ENCODE results near the gene DDX41. TPM values are rescaled to one million over a fixed set of nuclear protein-coding genes. Genes with fewer than 3 reads are reported as not detected.

Gene DDX41
- total and polyA plus RNA-seq, 2 of the 13 experiments (the other 11 are each of a cell fraction or from before 2014, with no cell fraction given): 62.8 to 105 TPM

GRCh38 chr5:177516601-177517568 lies at the start of gene DDX41 (continued):
- TF ChIP-seq ARID4A (CRISPR knock-in tag; IDR thresholded peaks at IDR 0.05; ENCODE audit: borderline replicate concordance) (peak; percentile 99), SYNCRIP (IDR thresholded peaks at IDR 0.05; ENCODE audit: insufficient read depth, low read depth, low read length) (no peak), ZNF367 (CRISPR knock-in tag; IDR thresholded peaks at IDR 0.05; ENCODE audit: borderline replicate concordance) (0 out of 2 replicates have a peak, but pooled peaks have one; percentile 57), ZNF33A (CRISPR knock-in tag; IDR thresholded peaks at IDR 0.05; ENCODE audit: borderline replicate concordance) (no peak), ZNF790 (CRISPR knock-in tag; IDR thresholded peaks at IDR 0.05; ENCODE audit: borderline replicate concordance) (0 out of 2 replicates have a peak, but pooled peaks have one; percentile 24), ZNF558 (CRISPR knock-in tag; IDR thresholded peaks at IDR 0.05; ENCODE audit: borderline replicate concordance) (no peak), ZNF589 (CRISPR knock-in tag; conservative IDR thresholded peaks at IDR 0.05) (peak; percentile 84), CENPT (CRISPR knock-in tag; IDR thresholded peaks at IDR 0.05; ENCODE audit: low read depth) (no peak), SNAPC2 (CRISPR knock-in tag; IDR thresholded peaks at IDR 0.05) (peak; percentile 84; the same call in 1 of the 2 replicates), CREB1 (IDR thresholded peaks at IDR 0.05) (peak; percentile 78), CREB1 (CRISPR knock-in tag; IDR thresholded peaks at IDR 0.05) (peak; percentile 94), ZXDC (CRISPR knock-in tag; IDR thresholded peaks at IDR 0.05) (no peak), THAP7 (CRISPR knock-in tag; IDR thresholded peaks at IDR 0.05) (peak; percentile 56; the same call in 1 of the 2 replicates), ZMYM3 (CRISPR knock-in tag; IDR thresholded peaks at IDR 0.05) (peak; percentile 16; the same call in 1 of the 2 replicates), ZNF326 (CRISPR knock-in tag; IDR thresholded peaks at IDR 0.05; ENCODE audit: borderline replicate concordance) (no peak), CBFB (CRISPR knock-in tag; IDR thresholded peaks at IDR 0.05) (peak; percentile 86), BATF2 (CRISPR knock-in tag; IDR thresholded peaks at IDR 0.05) (peak; percentile 89), KMT2A (CRISPR knock-in tag; IDR thresholded peaks at IDR 0.05) (peak; percentile 96), ZFAT (CRISPR knock-in tag; conservative IDR thresholded peaks at IDR 0.05) (no peak), MTF2 (CRISPR knock-in tag; IDR thresholded peaks at IDR 0.05; ENCODE audit: borderline replicate concordance) (no peak)

Measured in HepG2 (cell line).